ENCODE results near the gene PHF20.
"Not testable (repeated sequence)": the region's sequence is repeated elsewhere in the genome, so short reads cannot be mapped to it uniquely, and the experiment has no call there.

The PHF20 gene

GRCh38 chr20:35942243-35942642 is 170.4 kb downstream of the PHF20 start:
- DNase-seq = no peak

GRCh38 chr20:35947489-35947888 is 175.7 kb downstream of the PHF20 start:
- peak; percentile 12 to 39 for DNase-seq

- DNase-seq = no peak
Observed at GRCh38 chr20:35947907-35948306, 176.1 kb downstream of the PHF20 start.

GRCh38 chr20:35950093-35950492 is 178.3 kb downstream of the PHF20 start:
- DNase-seq = no peak

GRCh38 chr20:35952080-35952479 is 180.3 kb downstream of the PHF20 start:
- DNase-seq = not testable (repeated sequence)

GRCh38 chr20:35952480-35953386 is 180.9 kb downstream of the PHF20 start:
- DNase-seq = peak in 1 of 2 donors; percentile 28

- peak; percentile 53 to 73 for DNase-seq
Observed at GRCh38 chr20:35953387-35954199, 181.8 kb downstream of the PHF20 start.

- DNase-seq = peak; percentile 98
Observed at GRCh38 chr20:35954200-35954906, 182.5 kb downstream of the PHF20 start, which contains the start of gene SCAND1. SCAND1 (minus strand) TSS chr20:35954502; CDS start chr20:35954284, 218 bp downstream.

GRCh38 chr20:35954907-35955251 is 183.1 kb downstream of the PHF20 start:
- DNase-seq = peak; percentile 16 to 50

GRCh38 chr20:35956616-35957015 is 184.8 kb downstream of the PHF20 start:
- DNase-seq = no peak

- DNase-seq = not testable (repeated sequence)
Observed at GRCh38 chr20:35959291-35959690, 187.5 kb downstream of the PHF20 start.

GRCh38 chr20:35963878-35964277 is 192.1 kb downstream of the PHF20 start:
- DNase-seq = no peak

- no peak for DNase-seq
Observed at GRCh38 chr20:35967979-35968640, 196.3 kb downstream of the PHF20 start, which contains the start of gene CNBD2. CNBD2 (plus strand) TSS chr20:35968590; CDS start chr20:35968763, 173 bp downstream.

- DNase-seq = no peak
Observed at GRCh38 chr20:35968930-35969329, 197.1 kb downstream of the PHF20 start.

- DNase-seq = no peak
Observed at GRCh38 chr20:35971981-35972380, 200.2 kb downstream of the PHF20 start.

- no peak for DNase-seq
Observed at GRCh38 chr20:35972462-35972861, 200.6 kb downstream of the PHF20 start.

- DNase-seq = no peak
Observed at GRCh38 chr20:35974256-35974655, 202.4 kb downstream of the PHF20 start.

GRCh38 chr20:35975576-35976373 is 204.0 kb downstream of the PHF20 start:
- DNase-seq = no peak

- peak; percentile 4 to 10 for DNase-seq
Observed at GRCh38 chr20:35978041-35978513, 206.3 kb downstream of the PHF20 start.

GRCh38 chr20:35979544-35979943 is 207.7 kb downstream of the PHF20 start:
- DNase-seq = no peak

GRCh38 chr20:35981969-35982368 is 210.2 kb downstream of the PHF20 start:
- no peak for DNase-seq

Data from CD4-positive, alpha-beta T cell treated with Interferon alpha-2 for 1 hour (primary cell).